ENCODE measurements around the gene GJC1.

- TF ChIP-seq, protein P1, sequence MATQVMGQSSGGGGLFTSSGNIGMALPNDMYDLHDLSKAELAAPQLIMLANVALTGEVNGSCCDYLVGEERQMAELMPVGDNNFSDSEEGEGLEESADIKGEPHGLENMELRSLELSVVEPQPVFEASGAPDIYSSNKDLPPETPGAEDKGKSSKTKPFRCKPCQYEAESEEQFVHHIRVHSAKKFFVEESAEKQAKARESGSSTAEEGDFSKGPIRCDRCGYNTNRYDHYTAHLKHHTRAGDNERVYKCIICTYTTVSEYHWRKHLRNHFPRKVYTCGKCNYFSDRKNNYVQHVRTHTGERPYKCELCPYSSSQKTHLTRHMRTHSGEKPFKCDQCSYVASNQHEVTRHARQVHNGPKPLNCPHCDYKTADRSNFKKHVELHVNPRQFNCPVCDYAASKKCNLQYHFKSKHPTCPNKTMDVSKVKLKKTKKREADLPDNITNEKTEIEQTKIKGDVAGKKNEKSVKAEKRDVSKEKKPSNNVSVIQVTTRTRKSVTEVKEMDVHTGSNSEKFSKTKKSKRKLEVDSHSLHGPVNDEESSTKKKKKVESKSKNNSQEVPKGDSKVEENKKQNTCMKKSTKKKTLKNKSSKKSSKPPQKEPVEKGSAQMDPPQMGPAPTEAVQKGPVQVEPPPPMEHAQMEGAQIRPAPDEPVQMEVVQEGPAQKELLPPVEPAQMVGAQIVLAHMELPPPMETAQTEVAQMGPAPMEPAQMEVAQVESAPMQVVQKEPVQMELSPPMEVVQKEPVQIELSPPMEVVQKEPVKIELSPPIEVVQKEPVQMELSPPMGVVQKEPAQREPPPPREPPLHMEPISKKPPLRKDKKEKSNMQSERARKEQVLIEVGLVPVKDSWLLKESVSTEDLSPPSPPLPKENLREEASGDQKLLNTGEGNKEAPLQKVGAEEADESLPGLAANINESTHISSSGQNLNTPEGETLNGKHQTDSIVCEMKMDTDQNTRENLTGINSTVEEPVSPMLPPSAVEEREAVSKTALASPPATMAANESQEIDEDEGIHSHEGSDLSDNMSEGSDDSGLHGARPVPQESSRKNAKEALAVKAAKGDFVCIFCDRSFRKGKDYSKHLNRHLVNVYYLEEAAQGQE (IDR thresholded peaks at IDR 0.05; ENCODE audit: insufficient read depth in 1 of 2, low read depth in 2 of 2, low read length in 1 of 2) = no peak
- TF ChIP-seq SIN3A (IDR thresholded peaks at IDR 0.05; ENCODE audit: borderline replicate concordance, insufficient read depth, low read depth, low read length) = no peak
- TF ChIP-seq CTCF (IDR thresholded peaks at IDR 0.05) = no peak
- no peak for TF ChIP-seq POLR2AphosphoS5 (IDR thresholded peaks at IDR 0.05; ENCODE audit: low read depth, low read length)
Measured at GRCh38 chr17:44844390-44844830, 14.3 kb upstream of the GJC1 start.

Data from Panc1 (cell line).